ENCODE data around the gene ALDH1L2. TPM values are rescaled to one million over a fixed set of nuclear protein-coding genes. Genes with fewer than 3 reads are reported as not detected.
A peak's percentile ranks its signal among the peaks of the same experiment; 100 is the strongest.

Gene ALDH1L2
- total RNA-seq, 1 experiment from 2014 or later = 0.15 TPM

DNA sequence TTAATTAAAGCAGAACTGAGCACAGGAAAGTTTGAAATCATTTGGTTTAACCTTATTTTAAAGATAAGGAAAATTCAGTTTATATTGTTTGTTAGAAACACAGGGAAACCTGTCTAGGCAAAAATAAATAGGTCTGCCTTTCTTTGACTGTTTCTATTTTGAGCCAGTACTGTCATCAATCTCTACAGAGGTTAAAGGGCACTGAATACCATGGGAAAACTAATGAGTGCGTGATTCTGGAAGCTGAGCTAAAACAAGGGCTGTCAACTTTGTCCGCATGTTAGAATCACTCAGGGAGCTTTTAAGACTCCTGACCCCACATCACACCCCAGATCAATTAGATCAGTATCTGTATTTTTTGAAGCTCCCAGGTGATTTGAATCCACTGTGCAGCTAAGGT is 59.3 kb downstream of the ALDH1L2 start:
- H3K79me2 ChIP-seq (ENCODE audit: low read length) = no peaks in the 10 kb centered on the region
- H3K9me3 ChIP-seq (ENCODE audit: low read length) = no peaks in the 10 kb centered on the region
- TF ChIP-seq EZH2 (IDR thresholded peaks at IDR 0.05; ENCODE audit: low read length, unreplicated experiment) = no peak
- TF ChIP-seq, protein P1, sequence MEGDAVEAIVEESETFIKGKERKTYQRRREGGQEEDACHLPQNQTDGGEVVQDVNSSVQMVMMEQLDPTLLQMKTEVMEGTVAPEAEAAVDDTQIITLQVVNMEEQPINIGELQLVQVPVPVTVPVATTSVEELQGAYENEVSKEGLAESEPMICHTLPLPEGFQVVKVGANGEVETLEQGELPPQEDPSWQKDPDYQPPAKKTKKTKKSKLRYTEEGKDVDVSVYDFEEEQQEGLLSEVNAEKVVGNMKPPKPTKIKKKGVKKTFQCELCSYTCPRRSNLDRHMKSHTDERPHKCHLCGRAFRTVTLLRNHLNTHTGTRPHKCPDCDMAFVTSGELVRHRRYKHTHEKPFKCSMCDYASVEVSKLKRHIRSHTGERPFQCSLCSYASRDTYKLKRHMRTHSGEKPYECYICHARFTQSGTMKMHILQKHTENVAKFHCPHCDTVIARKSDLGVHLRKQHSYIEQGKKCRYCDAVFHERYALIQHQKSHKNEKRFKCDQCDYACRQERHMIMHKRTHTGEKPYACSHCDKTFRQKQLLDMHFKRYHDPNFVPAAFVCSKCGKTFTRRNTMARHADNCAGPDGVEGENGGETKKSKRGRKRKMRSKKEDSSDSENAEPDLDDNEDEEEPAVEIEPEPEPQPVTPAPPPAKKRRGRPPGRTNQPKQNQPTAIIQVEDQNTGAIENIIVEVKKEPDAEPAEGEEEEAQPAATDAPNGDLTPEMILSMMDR (conservative IDR thresholded peaks at IDR 0.05; ENCODE audit: low read depth, low read length) = no peak
- no peak for TF ChIP-seq EZH2phosphoT487 (IDR thresholded peaks at IDR 0.05; ENCODE audit: borderline replicate concordance, low read length)
- H3K4me2 ChIP-seq (ENCODE audit: low read length) = no peak overlapping the region
- no TSS peak for BruUV-seq (replicated peaks)
- H3K4me1 ChIP-seq (ENCODE audit: insufficient read depth, low read length) = peaks cover 8% of the 10 kb centered on the region
- ATAC-seq (no peak), DNase-seq (no peak)
- no peak overlapping the region for H2AFZ ChIP-seq (ENCODE audit: low read length)
- intact Hi-C loops (cut with micrococcal nuclease) = no loop called here
- CTCF ChIA-PET = no interaction called here
- no peaks in the 10 kb centered on the region for H3F3A ChIP-seq (ENCODE audit: low read length, unreplicated experiment)
- no peak overlapping the region for H3K4me3 ChIP-seq (ENCODE audit: low read length)
- no peaks in the 10 kb centered on the region for H3K27me3 ChIP-seq (ENCODE audit: low read length)
- H3K27ac ChIP-seq (ENCODE audit: low read length) = no peak overlapping the region
- H3K9ac ChIP-seq (ENCODE audit: low read length) = no peak overlapping the region
- H3K36me3 ChIP-seq (ENCODE audit: low read depth, low read length) = no peaks in the 10 kb centered on the region
- H4K20me1 ChIP-seq (ENCODE audit: low read length) = no peaks in the 10 kb centered on the region
- POLR2A ChIA-PET (ENCODE audit: unreplicated experiment) = interaction anchor here (0.6 kb wide), 1 partner anchor 501 kb away, joined by 11 read pairs; no protein-coding TSS in a partner anchor
- H3K9me2 ChIP-seq (replicated peaks; ENCODE audit: low read length) = no peaks in the 10 kb centered on the region

DNA sequence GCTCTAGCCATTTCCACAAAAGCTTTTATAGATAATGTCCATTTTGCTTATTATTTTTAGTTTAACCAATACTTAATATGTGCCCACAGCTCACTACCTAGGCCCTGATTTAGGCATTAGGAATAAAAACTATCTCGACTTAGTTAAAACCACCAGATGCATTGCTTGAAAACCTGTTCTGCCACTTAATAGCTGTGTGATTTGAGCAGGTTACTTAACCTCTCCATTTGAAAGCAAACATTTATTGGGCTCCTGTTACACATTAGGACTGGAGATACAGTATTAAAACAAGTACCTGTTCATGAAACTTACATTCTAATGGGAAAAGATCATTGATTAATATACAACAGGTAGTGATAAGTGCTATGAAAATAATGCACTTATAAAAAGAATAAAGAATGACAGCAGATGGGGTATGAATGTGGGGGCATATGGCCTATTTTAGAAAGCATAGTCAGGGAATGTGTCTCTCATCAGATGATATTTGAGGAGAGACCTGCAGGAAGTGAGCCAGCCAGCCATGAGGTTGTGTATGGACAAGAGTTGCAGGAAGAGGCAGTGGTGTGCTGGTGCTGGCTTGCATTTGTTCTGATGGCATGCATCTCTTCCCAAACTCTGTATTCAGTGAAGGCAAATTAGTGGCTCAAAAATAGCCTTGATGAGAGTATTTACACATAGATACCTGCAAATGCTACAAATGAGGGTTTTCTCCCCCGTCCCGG is 63.9 kb downstream of the ALDH1L2 start:
- peaks cover 3% of the 10 kb centered on the region; the same call in 1 of the 2 replicates for H3K79me2 ChIP-seq (ENCODE audit: low read length)

More for the DNA sequence above, 63.9 kb downstream of the ALDH1L2 start:
- ATAC-seq = peak; percentile 43; the same call in 1 of the 2 replicates
- intact Hi-C loops (cut with micrococcal nuclease) = no loop called here
- POLR2A ChIA-PET (ENCODE audit: unreplicated experiment) = no interaction called here
- no peak overlapping the region for H2AFZ ChIP-seq (ENCODE audit: low read length)
- H3K4me1 ChIP-seq (ENCODE audit: insufficient read depth, low read length) = peaks cover 9% of the 10 kb centered on the region
- H3K9me3 ChIP-seq (ENCODE audit: low read length) = no peaks in the 10 kb centered on the region
- TF ChIP-seq, protein P1 (conservative IDR thresholded peaks at IDR 0.05; ENCODE audit: low read depth, low read length) = no peak
- no peak for TF ChIP-seq EZH2phosphoT487 (IDR thresholded peaks at IDR 0.05; ENCODE audit: borderline replicate concordance, low read length)
- no peaks in the 10 kb centered on the region for H3K27me3 ChIP-seq (ENCODE audit: low read length)
- H3K9ac ChIP-seq (ENCODE audit: low read length) = no peak overlapping the region
- peak; percentile 59 for DNase-seq
- BruUV-seq (replicated peaks) = no TSS peak
- no peaks in the 10 kb centered on the region for H3F3A ChIP-seq (ENCODE audit: low read length, unreplicated experiment)
- H3K4me3 ChIP-seq (ENCODE audit: low read length) = no peak overlapping the region
- no peak overlapping the region for H3K27ac ChIP-seq (ENCODE audit: low read length)
- H3K9me2 ChIP-seq (replicated peaks; ENCODE audit: low read length) = no peaks in the 10 kb centered on the region
- no peak overlapping the region for H3K4me2 ChIP-seq (ENCODE audit: low read length)
- no peaks in the 10 kb centered on the region for H4K20me1 ChIP-seq (ENCODE audit: low read length)
- CTCF ChIA-PET = no interaction called here
- peaks cover 6% of the 10 kb centered on the region; the same call in 1 of the 2 replicates for H3K36me3 ChIP-seq (ENCODE audit: low read depth, low read length)
